ENCODE measurements around the gene ARF4. TPM values are rescaled to one million over a fixed set of nuclear protein-coding genes. Genes with fewer than 3 reads are reported as not detected.

The ARF4 gene
- total RNA-seq, 6 donors from 2014 or later: 39.8 to 153 (median 124) TPM

- Histone ChIP-seq H3K36me3 (peaks cover 16 to 94% (median 36%) of the 10 kb centered on the region in 4 donors), H3K4me3 (no peak overlapping the region), H3K9me3 (no peaks in the 10 kb centered on the region), H3K27me3 (no peaks in the 10 kb centered on the region), H3K4me1 (peaks cover 0 to 5% (median 2%) of the 10 kb centered on the region in 4 donors), H3K27ac (no peak overlapping the region)
- ATAC-seq (ENCODE audit: low FRiP score in 2 of 2) (no peak), DNase-seq (no peak)
- TF ChIP-seq CTCF (IDR thresholded peaks at IDR 0.05) (no peak), EP300 (IDR thresholded peaks at IDR 0.05) (no peak), POLR2AphosphoS5 (IDR thresholded peaks at IDR 0.05) (no peak), POLR2A (IDR thresholded peaks at IDR 0.05) (no peak)
- WGBS, 2 donors: 71 to 74% methylated on average over 3 of the region's 3 CpGs
Observed at GRCh38 chr3:57575966-57576626, 21.0 kb downstream of the ARF4 start.

GRCh38 chr3:57572096-57572495, 25.0 kb downstream of the ARF4 start:
- ATAC-seq (ENCODE audit: low FRiP score in 2 of 2): peak in 1 of 2 donors; percentile 73
- no peak for TF ChIP-seq EP300 (IDR thresholded peaks at IDR 0.05)
- no peak for TF ChIP-seq POLR2AphosphoS5 (IDR thresholded peaks at IDR 0.05)
- TF ChIP-seq CTCF (IDR thresholded peaks at IDR 0.05): no peak
- no peak for TF ChIP-seq POLR2A (IDR thresholded peaks at IDR 0.05)

GRCh38 chr3:57570878-57571277, 26.3 kb downstream of the ARF4 start:
- peaks cover 15 to 93% (median 40%) of the 10 kb centered on the region in 4 donors for H3K36me3 ChIP-seq
- ATAC-seq (ENCODE audit: low FRiP score in 2 of 2): no peak
- no peak overlapping the region for H3K27ac ChIP-seq
- WGBS, 2 donors: 94 to 99% methylated on average over 2 of the region's 2 CpGs
- TF ChIP-seq EP300 (IDR thresholded peaks at IDR 0.05) (no peak), POLR2AphosphoS5 (IDR thresholded peaks at IDR 0.05) (no peak), POLR2A (IDR thresholded peaks at IDR 0.05) (no peak), CTCF (IDR thresholded peaks at IDR 0.05) (no peak)
- no peak overlapping the region for H3K4me3 ChIP-seq
- H3K4me1 ChIP-seq: no peaks in the 10 kb centered on the region
- H3K9me3 ChIP-seq: no peaks in the 10 kb centered on the region
- DNase-seq: no peak
- no peaks in the 10 kb centered on the region for H3K27me3 ChIP-seq

More at GRCh38 chr3:57572096-57572495, 25.0 kb downstream of the ARF4 start:
- peaks cover 0 to 5% (median 2%) of the 10 kb centered on the region in 4 donors for H3K4me1 ChIP-seq
- peaks cover 15 to 93% (median 37%) of the 10 kb centered on the region in 4 donors for H3K36me3 ChIP-seq
- WGBS, 2 donors: 62 to 74% methylated on average over 3 of the region's 3 CpGs
- DNase-seq: no peak
- no peak overlapping the region for H3K4me3 ChIP-seq
- H3K27me3 ChIP-seq: no peaks in the 10 kb centered on the region
- H3K9me3 ChIP-seq: no peaks in the 10 kb centered on the region
- H3K27ac ChIP-seq: no peak overlapping the region

- no peak overlapping the region for H3K27ac ChIP-seq
- TF ChIP-seq POLR2A (IDR thresholded peaks at IDR 0.05): no peak
- no peak for TF ChIP-seq POLR2AphosphoS5 (IDR thresholded peaks at IDR 0.05)
- no peak for TF ChIP-seq CTCF (IDR thresholded peaks at IDR 0.05)
- TF ChIP-seq EP300 (IDR thresholded peaks at IDR 0.05): no peak
- H3K9me3 ChIP-seq: no peaks in the 10 kb centered on the region
- WGBS, 2 donors: 80 to 81% methylated on average over 6 of the region's 6 CpGs
- H3K4me3 ChIP-seq: no peak overlapping the region
- ATAC-seq (ENCODE audit: low FRiP score in 2 of 2): no peak
- no peak for DNase-seq
- no peaks in the 10 kb centered on the region for H3K27me3 ChIP-seq
- peaks cover 15 to 93% (median 41%) of the 10 kb centered on the region in 4 donors for H3K36me3 ChIP-seq
- H3K4me1 ChIP-seq: no peaks in the 10 kb centered on the region
Observed at GRCh38 chr3:57569859-57570450, 27.2 kb downstream of the ARF4 start.
